H1 (cell line): Measurements from ENCODE around the gene MRS2. TPM values are rescaled to one million over a fixed set of nuclear protein-coding genes. Genes with fewer than 3 reads are reported as not detected.

Experiments used
- CTCF ChIA-PET: fragments of 300-600 bp; sonication (Branson Sonifier 250); formaldehyde crosslinking; loops from one replicate; lab custom pipeline; 2021; ENCODE audit not compliant: partially characterized antibody; lab: Charles Lee
- POLR2A ChIA-PET: fragments of 300-600 bp; sonication (Branson Sonifier 250); formaldehyde crosslinking; loops from one replicate; lab custom pipeline; 2021; ENCODE audit warnings: inconsistent platforms; ENCODE audit not compliant: partially characterized antibody; lab: Charles Lee
- DNase-seq, 2 experiments: peaks; one replicate each; pipeline versions ENCODE4 v3.0.0 to v3.0.0-alpha.2; 2010 to 2022; ENCODE audit warnings: low spot score in 2 of 2, low read depth in 1 of 2, mixed read lengths in 1 of 2
- FAIRE-seq: peaks from 2 replicates; lab custom pipeline; 2011; peaks lifted over from hg19 to GRCh38; lab: Jason Lieb, UNC
- H2AFZ ChIP-seq: 2 replicates; pipeline ENCODE4 v1.8.1; 2012; ENCODE audit warnings: low read length, inconsistent platforms
- H2AK5ac ChIP-seq: 2 replicates; pipeline ENCODE4 v1.6.1; 2013; ENCODE audit warnings: low read depth, low read length
- H2BK120ac ChIP-seq: replicated peaks from 2 replicates; pipeline ENCODE3; 2013; ENCODE audit warnings: low read depth, low read length, inconsistent platforms
- H2BK12ac ChIP-seq: 2 replicates; pipeline ENCODE4 v1.6.1; 2013; ENCODE audit warnings: low read depth, low read length
- H2BK15ac ChIP-seq: 2 replicates; pipeline ENCODE4 v1.6.1; 2013; ENCODE audit warnings: low read length
- H2BK20ac ChIP-seq: 2 replicates; pipeline ENCODE4 v1.6.1; 2013; ENCODE audit warnings: low read length
- H2BK5ac ChIP-seq: 2 replicates; pipeline ENCODE4 v1.6.1; 2013; ENCODE audit warnings: low read depth, low read length
- H3K14ac ChIP-seq: 2 replicates; pipeline ENCODE4 v1.6.1; 2013; ENCODE audit warnings: inconsistent platforms; ENCODE audit not compliant: insufficient read length
- H3K18ac ChIP-seq: 2 replicates; pipeline ENCODE4 v1.6.1; 2013; ENCODE audit warnings: low read length; ENCODE audit errors: extremely low read depth
- H3K23ac ChIP-seq: 2 replicates; pipeline ENCODE4 v1.6.1; 2013; ENCODE audit warnings: inconsistent platforms; ENCODE audit not compliant: insufficient read length
- H3K23me2 ChIP-seq: 2 replicates; pipeline ENCODE4 v1.6.1; 2013; ENCODE audit warnings: low read depth, low read length
- H3K27ac ChIP-seq: 2 replicates; pipeline ENCODE4 v1.6.1; 2011; ENCODE audit warnings: low read depth, low read length, inconsistent platforms
- H3K27me3 ChIP-seq, 4 experiments: replicated peaks in 1 of 4; 1 replicate in 1 of 4; 2 replicates in 3 of 4; pipeline versions ENCODE4 v1.6.1 to v1.8.1; 2011 to 2013; ENCODE audit warnings: low read length in 3 of 4, mild to moderate bottlenecking in 3 of 4, inconsistent platforms in 2 of 4, mixed read lengths in 2 of 4, moderate library complexity in 1 of 4; ENCODE audit not compliant: control insufficient read depth in 3 of 4, insufficient read depth in 3 of 4; ENCODE audit errors: extremely low read depth in 1 of 4
- H3K36me3 ChIP-seq, 4 experiments: 2 replicates each; pipeline versions ENCODE4 v1.6.1 to v1.8.1; 2011 to 2013; ENCODE audit warnings: mild to moderate bottlenecking in 4 of 4, low read length in 3 of 4, moderate library complexity in 2 of 4, control low read depth in 1 of 4, inconsistent platforms in 1 of 4; ENCODE audit not compliant: insufficient read depth in 4 of 4, control insufficient read depth in 2 of 4
- H3K4ac ChIP-seq: replicated peaks from 2 replicates; pipeline ENCODE3; 2013; ENCODE audit warnings: low read length, low read depth, mixed read lengths, inconsistent platforms; ENCODE audit not compliant: insufficient read length
- H3K4me1 ChIP-seq, 4 experiments: replicated peaks in 1 of 4; 1 replicate in 1 of 4; 2 replicates in 3 of 4; pipeline versions ENCODE4 v1.6.1 to v1.8.1; 2011 to 2013; ENCODE audit warnings: low read length in 3 of 4, inconsistent platforms in 2 of 4, mixed read lengths in 1 of 4; ENCODE audit not compliant: insufficient read depth in 4 of 4, control insufficient read depth in 3 of 4
- H3K4me2 ChIP-seq, 2 experiments: 2 replicates each; pipeline versions ENCODE4 v1.6.1 to v1.8.1; 2011 to 2013; ENCODE audit warnings: low read depth in 2 of 2, low read length in 2 of 2, control low read depth in 1 of 2, inconsistent platforms in 1 of 2, mild to moderate bottlenecking in 1 of 2; ENCODE audit not compliant: insufficient read depth in 1 of 2
- H3K4me3 ChIP-seq, 4 experiments: fragments of 200-600, 300-600 bp in 1 of 4; sonication (generic), shearing (Covaris generic), sonication (Bioruptor Twin) in 1 of 4; 2 replicates each; pipeline versions ENCODE4 v1.5.1 to v1.8.1; 2011 to 2016; ENCODE audit warnings: low read length in 4 of 4, low read depth in 3 of 4, control low read depth in 2 of 4, inconsistent platforms in 2 of 4, mild to moderate bottlenecking in 2 of 4, mixed read lengths in 1 of 4, moderate library complexity in 1 of 4; ENCODE audit not compliant: insufficient read depth in 2 of 4; ENCODE audit errors: extremely low read depth in 1 of 4
- H3K56ac ChIP-seq: replicated peaks from 2 replicates; pipeline ENCODE3; 2013; ENCODE audit warnings: low read depth, mild to moderate bottlenecking, mixed read lengths, low read length, inconsistent platforms; ENCODE audit not compliant: insufficient read length
- H3K79me1 ChIP-seq: 2 replicates; pipeline ENCODE4 v1.6.1; 2013; ENCODE audit warnings: low read depth, low read length, control low read depth
- H3K79me2 ChIP-seq, 2 experiments: 2 replicates each; pipeline versions ENCODE4 v1.6.1 to v1.8.1; 2012 to 2013; ENCODE audit warnings: low read length in 2 of 2, mild to moderate bottlenecking in 2 of 2, inconsistent platforms in 1 of 2; ENCODE audit not compliant: insufficient read depth in 2 of 2, control insufficient read depth in 1 of 2
- H3K9ac ChIP-seq, 4 experiments: replicated peaks in 1 of 4; 1 replicate in 1 of 4; 2 replicates in 3 of 4; pipeline versions ENCODE4 v1.6.1 to v1.8.1; 2011 to 2013; ENCODE audit warnings: low read depth in 3 of 4, low read length in 3 of 4, control low read depth in 2 of 4, mild to moderate bottlenecking in 2 of 4, moderate library complexity in 2 of 4, inconsistent platforms in 1 of 4; ENCODE audit errors: extremely low read depth in 1 of 4
- H3K9me3 ChIP-seq, 2 experiments: 2 replicates each; pipeline versions ENCODE4 v1.6.1 to v1.8.1; 2012 to 2013; ENCODE audit warnings: mild to moderate bottlenecking in 2 of 2, moderate library complexity in 2 of 2, control low read depth in 1 of 2, inconsistent platforms in 1 of 2, low read depth in 1 of 2, low read length in 1 of 2, mixed read lengths in 1 of 2; ENCODE audit not compliant: insufficient read depth in 2 of 2
- H4K20me1 ChIP-seq, 2 experiments: replicated peaks in 1 of 2; 2 replicates each; pipeline versions ENCODE3 to v1.8.1; 2011 to 2013; ENCODE audit warnings: inconsistent platforms in 2 of 2, low read length in 2 of 2, mild to moderate bottlenecking in 1 of 2; ENCODE audit not compliant: insufficient read depth in 2 of 2, control insufficient read depth in 1 of 2
- H4K5ac ChIP-seq: 2 replicates; pipeline ENCODE4 v1.6.1; 2013; ENCODE audit warnings: low read length, low read depth, mixed read lengths, inconsistent platforms; ENCODE audit not compliant: insufficient read length
- H4K8ac ChIP-seq: 2 replicates; pipeline ENCODE4 v1.8.0; 2013; ENCODE audit warnings: mild to moderate bottlenecking, moderate library complexity, low read length, inconsistent platforms; ENCODE audit not compliant: insufficient read depth; ENCODE audit errors: extremely low read depth
- H4K91ac ChIP-seq: replicated peaks from 2 replicates; pipeline ENCODE3; 2013; ENCODE audit warnings: low read length, mixed read lengths, inconsistent platforms; ENCODE audit not compliant: insufficient read length
- BCL11A ChIP-seq, 2 experiments: IDR thresholded peaks; one replicate each; pipeline ENCODE4 v1.6.1; 2011; ENCODE audit warnings: low read depth in 2 of 2, low read length in 2 of 2, mild to moderate bottlenecking in 2 of 2
- FOSL1 ChIP-seq: IDR thresholded peaks from 2 replicates; pipeline ENCODE4 v1.6.1; 2011; ENCODE audit warnings: mild to moderate bottlenecking, low read depth, low read length, moderate library complexity; ENCODE audit not compliant: insufficient read depth
- KDM1A ChIP-seq: fragments of 200-600, 300-600 bp; sonication (generic); IDR thresholded peaks from 2 replicates; pipeline ENCODE4 v1.7.1; 2016; ENCODE audit warnings: mild to moderate bottlenecking, low read length, borderline replicate concordance
- KDM4A ChIP-seq: IDR thresholded peaks from one replicate; pipeline ENCODE4 v1.7.1; 2012; ENCODE audit warnings: low read depth, mild to moderate bottlenecking, moderate library complexity, low read length, inconsistent platforms; ENCODE audit not compliant: severe bottlenecking
- NANOG ChIP-seq: IDR thresholded peaks from 2 replicates; pipeline ENCODE4 v1.6.1; 2011; ENCODE audit warnings: low read length, low read depth, mild to moderate bottlenecking, inconsistent platforms; ENCODE audit not compliant: insufficient read depth, poor library complexity, severe bottlenecking
- POLR2A ChIP-seq, 2 experiments: IDR thresholded peaks; 1 replicate in 1 of 2; 2 replicates in 1 of 2; pipeline ENCODE4 v1.6.1; 2011; ENCODE audit warnings: low read depth in 2 of 2, low read length in 2 of 2, mild to moderate bottlenecking in 2 of 2; ENCODE audit errors: control extremely low read depth in 1 of 2
- RBBP5 ChIP-seq: IDR thresholded peaks from 2 replicates; pipeline ENCODE4 v1.7.1; 2012; ENCODE audit warnings: low read depth, mild to moderate bottlenecking, inconsistent platforms, low read length, moderate library complexity, borderline replicate concordance
- RFX5 ChIP-seq: IDR thresholded peaks from 2 replicates; pipeline ENCODE4 v1.6.1; 2011; ENCODE audit warnings: low read depth, low read length, improper control_type of control experiment, borderline replicate concordance
- SAP30 ChIP-seq: fragments of 300-600 bp; sonication (generic); IDR thresholded peaks from 2 replicates; pipeline ENCODE4 v1.7.1; 2012; ENCODE audit warnings: low read length, moderate library complexity, mild to moderate bottlenecking, inconsistent platforms; ENCODE audit not compliant: insufficient read depth, insufficient replicate concordance
- SRF ChIP-seq: IDR thresholded peaks from 2 replicates; pipeline ENCODE4 v1.6.1; 2011; ENCODE audit warnings: mild to moderate bottlenecking, low read depth, low read length, moderate library complexity
- SUZ12 ChIP-seq: fragments of 200-600 bp; sonication (generic); IDR thresholded peaks from 2 replicates; pipeline ENCODE4 v1.6.1; 2012; ENCODE audit warnings: mild to moderate bottlenecking, inconsistent platforms, low read length, moderate library complexity, mixed read lengths
- TBP ChIP-seq: IDR thresholded peaks from 2 replicates; pipeline ENCODE4 v1.6.1; 2011; ENCODE audit warnings: low read depth, low read length, improper control_type of control experiment
- WGBS, 2 experiments: shearing (Covaris generic) in 1 of 2; methylation state at CpG; one replicate each; pipeline versions ENCODE4 v1.1.6 to v1.1.7; 2013 to 2015; ENCODE audit warnings: low lambda C conversion rate in 2 of 2, mixed read lengths in 2 of 2, inconsistent platforms in 1 of 2, low coverage in 1 of 2, missing lambda C conversion rate in 1 of 2; ENCODE audit not compliant: insufficient replicate concordance in 2 of 2, insufficient coverage in 1 of 2, insufficient read length in 1 of 2; ENCODE audit errors: extremely low coverage in 1 of 2, missing lambda C conversion rate in 1 of 2; 5-methylcytosine and 5-hydroxymethylcytosine counted together
- polyA plus RNA-seq, 7 experiments: library from polyadenylated mRNA; depleted of rRNA in 3 of 7; stranded (reverse) in 5 of 7; unstranded in 2 of 7; fragments of >200 nt in 5 of 7; fragments of 200-250 nt in 2 of 7; gene quantifications; 1 replicate in 5 of 7; 2 replicates in 1 of 7; 4 replicates in 1 of 7; pipeline versions ENCODE4 v1.2.1 to v1.2.3, GENCODE V29; 2011 to 2013; ENCODE audit warnings: missing spikeins in 2 of 7, mixed read lengths in 2 of 7
- total RNA-seq: library from RNA; stranded (reverse); fragmentation: NEBNext Ultra II Directional; extraction: Animal tissue kit (Norgen Biotek cat#: 25700); gene quantifications from 2 replicates; pipeline ENCODE4 v1.2.1, GENCODE V29; 2021
- TF ChIP-seq, protein P1 (sequence below): IDR thresholded peaks from 2 replicates; pipeline ENCODE4 v1.6.1; 2011; ENCODE audit warnings: low read depth, mild to moderate bottlenecking, low read length; ENCODE audit not compliant: insufficient read depth
- TF ChIP-seq, protein P2 (sequence below): IDR thresholded peaks from 2 replicates; pipeline ENCODE4 v1.6.1; 2012; ENCODE audit warnings: inconsistent platforms

The MRS2 gene
- total and polyA plus RNA-seq, 2 of the 8 experiments (the other 6 are each of a cell fraction or from before 2014, with no cell fraction given), result 51.2 to 67.5 TPM

DNA sequence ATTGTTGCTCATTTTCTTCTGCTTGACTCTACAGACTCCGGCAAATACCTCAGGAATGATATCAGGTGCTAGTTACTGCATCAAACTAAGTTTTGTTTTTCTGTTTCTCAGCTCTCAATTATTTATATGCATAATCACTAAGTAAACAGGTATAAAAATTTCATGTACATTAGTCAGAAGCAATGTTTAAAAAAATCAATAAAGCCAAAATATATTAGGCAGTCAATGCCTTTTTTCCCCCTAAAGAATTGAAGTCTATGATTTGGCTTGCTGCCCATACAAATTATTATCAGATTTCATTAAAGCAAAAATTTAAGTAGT lies 20.6 kb upstream of the MRS2 start:
- CTCF ChIA-PET, result interaction anchor here (1.1 kb wide), 1 partner anchor 22 kb away, joined by 3 read pairs; no protein-coding TSS in a partner anchor
- POLR2A ChIA-PET, result no interaction called here
- no peak overlapping the region for H3K27ac ChIP-seq
- no peaks in the 10 kb centered on the region for H3K9me3 ChIP-seq
- H4K8ac ChIP-seq, result no peak overlapping the region
- H3K18ac ChIP-seq, result no peak overlapping the region
- no peaks in the 10 kb centered on the region for H3K4me1 ChIP-seq
- H2AK5ac ChIP-seq, result no peak overlapping the region
- no peaks in the 10 kb centered on the region for H3K23me2 ChIP-seq
- 95% methylated on average over 1 of the region's 1 CpG; no CpG with 5 or more reads in 1 of the 2 experiments for WGBS, 2 experiments
- no peak for DNase-seq
- no peak overlapping the region for H2AFZ ChIP-seq
- no peak overlapping the region for H2BK20ac ChIP-seq
- no peaks in the 10 kb centered on the region for H3K36me3 ChIP-seq
- no peak overlapping the region for H4K5ac ChIP-seq
- H2BK120ac ChIP-seq, result no peak overlapping the region
- FAIRE-seq, result no peak
- H3K23ac ChIP-seq, result no peak overlapping the region
- no peak overlapping the region for H2BK15ac ChIP-seq
- H3K4me3 ChIP-seq, result no peak overlapping the region
- H3K14ac ChIP-seq, result no peak overlapping the region
- H3K79me2 ChIP-seq, result no peaks in the 10 kb centered on the region
- no peaks in the 10 kb centered on the region for H3K27me3 ChIP-seq
- H3K4me2 ChIP-seq, result no peak overlapping the region
- H3K79me1 ChIP-seq, result no peaks in the 10 kb centered on the region
- H3K56ac ChIP-seq, result no peak overlapping the region
- H2BK5ac ChIP-seq, result no peak overlapping the region
- H4K20me1 ChIP-seq, result no peaks in the 10 kb centered on the region
- no peak overlapping the region for H2BK12ac ChIP-seq
- no peak overlapping the region for H3K4ac ChIP-seq
- H4K91ac ChIP-seq, result no peak overlapping the region
- H3K9ac ChIP-seq, result no peak overlapping the region
- TF ChIP-seq BCL11A (IDR thresholded peaks at IDR 0.05; ENCODE audit: low read depth in 2 of 2, low read length in 2 of 2) (no peak), SRF (no peak), KDM1A (no peak), SUZ12 (no peak), RBBP5 (no peak), RFX5 (no peak), FOSL1 (no peak), KDM4A (no peak), SAP30 (no peak), TBP (no peak), POLR2A (IDR thresholded peaks at IDR 0.05; ENCODE audit: control extremely low read depth in 1 of 2, low read depth in 2 of 2, low read length in 2 of 2) (no peak), NANOG (no peak)
- TF ChIP-seq, protein P1, sequence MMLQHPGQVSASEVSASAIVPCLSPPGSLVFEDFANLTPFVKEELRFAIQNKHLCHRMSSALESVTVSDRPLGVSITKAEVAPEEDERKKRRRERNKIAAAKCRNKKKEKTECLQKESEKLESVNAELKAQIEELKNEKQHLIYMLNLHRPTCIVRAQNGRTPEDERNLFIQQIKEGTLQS, result no peak
- TF ChIP-seq, protein P2, sequence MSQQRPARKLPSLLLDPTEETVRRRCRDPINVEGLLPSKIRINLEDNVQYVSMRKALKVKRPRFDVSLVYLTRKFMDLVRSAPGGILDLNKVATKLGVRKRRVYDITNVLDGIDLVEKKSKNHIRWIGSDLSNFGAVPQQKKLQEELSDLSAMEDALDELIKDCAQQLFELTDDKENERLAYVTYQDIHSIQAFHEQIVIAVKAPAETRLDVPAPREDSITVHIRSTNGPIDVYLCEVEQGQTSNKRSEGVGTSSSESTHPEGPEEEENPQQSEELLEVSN, result no peak
